ENCODE data around the gene GNA12. TPM values are rescaled to one million over a fixed set of nuclear protein-coding genes. Genes with fewer than 3 reads are reported as not detected.

The GNA12 gene
- total RNA-seq, 1 donor from 2014 or later = 48.5 TPM

GRCh38 chr7:2838873-2839578 is 5.1 kb downstream of the GNA12 start:
- DNase-seq (ENCODE audit: low spot score) = no peak

- DNase-seq (ENCODE audit: low spot score) = no peak
Observed at GRCh38 chr7:2838451-2838850, 5.7 kb downstream of the GNA12 start.

GRCh38 chr7:2837496-2837895 is 6.6 kb downstream of the GNA12 start:
- no peak for DNase-seq (ENCODE audit: low spot score)

- DNase-seq (ENCODE audit: low spot score) = no peak
Observed at GRCh38 chr7:2834748-2835441, 9.2 kb downstream of the GNA12 start.

GRCh38 chr7:2833083-2833910 is 10.8 kb downstream of the GNA12 start:
- DNase-seq (ENCODE audit: low spot score) = no peak

- DNase-seq (ENCODE audit: low spot score) = no peak
Observed at GRCh38 chr7:2832461-2832860, 11.6 kb downstream of the GNA12 start.

GRCh38 chr7:2830609-2831376 is 13.3 kb downstream of the GNA12 start:
- DNase-seq (ENCODE audit: low spot score) = no peak

GRCh38 chr7:2829040-2829439 is 15.1 kb downstream of the GNA12 start:
- no peak for DNase-seq (ENCODE audit: low spot score)

GRCh38 chr7:2826771-2827170 is 17.3 kb downstream of the GNA12 start:
- DNase-seq (ENCODE audit: low spot score) = no peak

- no peak for DNase-seq (ENCODE audit: low spot score)
Observed at GRCh38 chr7:2825559-2826227, 18.4 kb downstream of the GNA12 start.

- no peak for DNase-seq (ENCODE audit: low spot score)
Observed at GRCh38 chr7:2824678-2825461, 19.2 kb downstream of the GNA12 start.

- no peak for DNase-seq (ENCODE audit: low spot score)
Observed at GRCh38 chr7:2824026-2824677, 20.0 kb downstream of the GNA12 start.

- no peak for DNase-seq (ENCODE audit: low spot score)
Observed at GRCh38 chr7:2823130-2823529, 21.0 kb downstream of the GNA12 start.

- no peak for DNase-seq (ENCODE audit: low spot score)
Observed at GRCh38 chr7:2821842-2822507, 22.1 kb downstream of the GNA12 start.

- DNase-seq (ENCODE audit: low spot score) = no peak
Observed at GRCh38 chr7:2821161-2821841, 22.8 kb downstream of the GNA12 start.

- peak; percentile 65 for DNase-seq (ENCODE audit: low spot score)
Observed at GRCh38 chr7:2820508-2820934, 23.6 kb downstream of the GNA12 start.

- no peak for DNase-seq (ENCODE audit: low spot score)
Observed at GRCh38 chr7:2819954-2820397, 24.1 kb downstream of the GNA12 start.

GRCh38 chr7:2819161-2819953 is 24.8 kb downstream of the GNA12 start:
- no peak for DNase-seq (ENCODE audit: low spot score)
